H1 (cell line): ENCODE results near the gene FBXW2. TPM values are rescaled to one million over a fixed set of nuclear protein-coding genes. Genes with fewer than 3 reads are reported as not detected.
A peak's percentile ranks its signal among the peaks of the same experiment; 100 is the strongest.

Experiments used
- EGR1 ChIP-seq: IDR thresholded peaks from 2 replicates; pipeline ENCODE4 v1.6.1; 2011; ENCODE audit warnings: low read depth, low read length, borderline replicate concordance
- SIN3A ChIP-seq, 2 experiments: IDR thresholded peaks in 1 of 2; conservative IDR thresholded peaks in 1 of 2; 2 replicates each; pipeline ENCODE4 v1.6.1; 2011 to 2012; ENCODE audit warnings: low read length in 2 of 2, improper control_type of control experiment in 1 of 2, low read depth in 1 of 2, mild to moderate bottlenecking in 1 of 2
- polyA plus RNA-seq, 7 experiments: library from polyadenylated mRNA; depleted of rRNA in 3 of 7; stranded (reverse) in 5 of 7; unstranded in 2 of 7; fragments of >200 nt in 5 of 7; fragments of 200-250 nt in 2 of 7; gene quantifications; 1 replicate in 5 of 7; 2 replicates in 1 of 7; 4 replicates in 1 of 7; pipeline versions ENCODE4 v1.2.1 to v1.2.3, GENCODE V29; 2011 to 2013; ENCODE audit warnings: missing spikeins in 2 of 7, mixed read lengths in 2 of 7
- total RNA-seq: library from RNA; stranded (reverse); fragmentation: NEBNext Ultra II Directional; extraction: Animal tissue kit (Norgen Biotek cat#: 25700); gene quantifications from 2 replicates; pipeline ENCODE4 v1.2.1, GENCODE V29; 2021
- TF ChIP-seq, protein P1 (sequence below), 3 experiments: IDR thresholded peaks; 1 replicate in 2 of 3; 2 replicates in 1 of 3; pipeline versions ENCODE4 v1.5.1 to v1.6.1; 2011; ENCODE audit warnings: low read length in 3 of 3, mild to moderate bottlenecking in 3 of 3, inconsistent platforms in 2 of 3, low read depth in 1 of 3, moderate library complexity in 1 of 3; ENCODE audit not compliant: insufficient read depth in 1 of 3; ENCODE audit errors: control extremely low read depth in 1 of 3

Gene FBXW2
- total and polyA plus RNA-seq, 2 of the 8 experiments (the other 6 are each of a cell fraction or from before 2014, with no cell fraction given): 19.2 to 65.3 TPM

DNA sequence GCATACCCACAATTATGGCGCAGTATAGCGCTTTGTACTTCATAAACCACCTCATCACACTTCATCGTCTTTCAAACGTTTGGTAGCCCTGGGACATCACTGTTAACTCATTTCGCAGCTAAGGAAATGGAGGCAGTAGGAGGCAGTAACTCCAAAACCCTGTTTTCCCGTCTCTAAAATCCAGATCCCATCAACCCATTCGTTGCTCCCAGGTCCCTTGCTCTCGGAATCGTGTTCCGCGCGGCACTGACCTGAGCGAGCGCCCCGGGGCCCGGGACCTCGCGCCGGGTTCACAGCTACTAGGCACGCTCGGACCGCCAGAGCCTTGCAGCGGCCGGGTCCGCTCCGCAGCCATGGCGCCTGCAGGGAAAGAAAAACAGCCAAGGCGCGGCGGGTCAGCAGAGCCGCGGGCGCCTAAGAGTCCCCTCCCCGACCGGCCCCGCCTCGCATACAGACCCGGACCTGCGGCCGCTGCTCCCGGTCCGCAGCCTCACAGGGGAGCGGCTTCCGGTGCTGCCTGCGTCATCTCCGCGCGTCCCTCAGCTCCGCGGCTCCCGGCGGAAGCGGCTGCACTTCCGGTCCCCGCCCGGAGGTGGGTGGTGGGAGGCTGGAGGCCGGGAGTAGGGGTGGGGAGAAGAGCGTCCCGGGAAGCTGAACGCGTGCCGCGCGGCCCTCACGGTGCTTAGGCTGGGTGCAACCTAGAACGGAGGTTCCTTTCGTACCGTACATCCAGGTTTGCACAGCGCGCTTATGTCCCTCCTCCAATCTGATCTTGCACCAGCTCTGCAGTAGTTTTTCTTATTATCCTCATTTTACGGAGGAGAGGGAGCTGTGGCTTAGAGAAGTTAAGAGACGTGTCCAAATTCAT, at the start of gene FBXW2 (continued):
- TF ChIP-seq, protein P1, sequence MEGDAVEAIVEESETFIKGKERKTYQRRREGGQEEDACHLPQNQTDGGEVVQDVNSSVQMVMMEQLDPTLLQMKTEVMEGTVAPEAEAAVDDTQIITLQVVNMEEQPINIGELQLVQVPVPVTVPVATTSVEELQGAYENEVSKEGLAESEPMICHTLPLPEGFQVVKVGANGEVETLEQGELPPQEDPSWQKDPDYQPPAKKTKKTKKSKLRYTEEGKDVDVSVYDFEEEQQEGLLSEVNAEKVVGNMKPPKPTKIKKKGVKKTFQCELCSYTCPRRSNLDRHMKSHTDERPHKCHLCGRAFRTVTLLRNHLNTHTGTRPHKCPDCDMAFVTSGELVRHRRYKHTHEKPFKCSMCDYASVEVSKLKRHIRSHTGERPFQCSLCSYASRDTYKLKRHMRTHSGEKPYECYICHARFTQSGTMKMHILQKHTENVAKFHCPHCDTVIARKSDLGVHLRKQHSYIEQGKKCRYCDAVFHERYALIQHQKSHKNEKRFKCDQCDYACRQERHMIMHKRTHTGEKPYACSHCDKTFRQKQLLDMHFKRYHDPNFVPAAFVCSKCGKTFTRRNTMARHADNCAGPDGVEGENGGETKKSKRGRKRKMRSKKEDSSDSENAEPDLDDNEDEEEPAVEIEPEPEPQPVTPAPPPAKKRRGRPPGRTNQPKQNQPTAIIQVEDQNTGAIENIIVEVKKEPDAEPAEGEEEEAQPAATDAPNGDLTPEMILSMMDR (IDR thresholded peaks at IDR 0.05; ENCODE audit: control extremely low read depth in 1 of 3, insufficient read depth in 1 of 3, low read depth in 1 of 3, low read length in 3 of 3): peak in 1 of 3 experiments; percentile 6; a peak in 1 of 4 replicates
- TF ChIP-seq EGR1: peak; percentile 29; the same call in 1 of the 2 replicates
- 0 out of 4 replicates have a peak, but pooled peaks have one; percentile 16 to 61 for TF ChIP-seq SIN3A (conservative IDR thresholded peaks at IDR 0.05 in 1 of 2, IDR thresholded peaks at IDR 0.05 in 1 of 2; ENCODE audit: low read depth in 1 of 2, low read length in 2 of 2)
